ENCODE measurements around the gene CMPK2.
A peak's percentile ranks its signal among the peaks of the same experiment; 100 is the strongest.
"Not testable (repeated sequence)": the region's sequence is repeated elsewhere in the genome, so short reads cannot be mapped to it uniquely, and the experiment has no call there.

CMPK2 gene

DNA sequence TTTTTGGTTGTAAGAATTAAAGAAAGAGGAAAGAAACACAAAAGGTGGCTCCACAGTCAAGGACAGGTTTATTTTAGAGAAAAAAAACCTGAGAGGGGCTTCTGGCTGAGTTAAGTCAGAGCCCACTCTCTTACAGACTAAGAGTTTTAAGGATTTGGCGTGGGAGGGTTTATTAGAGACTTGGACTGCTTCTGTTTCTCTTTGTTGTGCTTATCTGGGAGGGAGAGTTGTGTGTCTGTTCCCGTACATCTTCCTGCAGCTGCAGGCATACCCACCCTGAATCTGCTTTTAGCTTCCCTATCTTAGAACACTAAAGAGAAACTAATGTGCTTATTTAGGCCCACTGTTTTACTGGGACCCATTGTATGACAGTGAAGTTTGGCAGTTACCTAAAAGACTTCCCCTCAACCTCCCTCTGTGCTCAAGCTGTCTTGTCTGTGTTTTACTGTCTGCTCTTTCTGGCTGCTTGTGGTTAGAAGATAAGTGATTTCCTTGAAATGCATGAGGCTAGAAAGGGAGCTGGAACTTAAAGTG, 14.6 kb upstream of the CMPK2 start:
- no peak for DNase-seq (ENCODE audit: low read depth in 1 of 2, low spot score in 1 of 2)

GRCh38 chr2:6879011-6879410, 13.3 kb upstream of the CMPK2 start:
- no peak for DNase-seq (ENCODE audit: low read depth in 1 of 2, low spot score in 1 of 2)

DNA sequence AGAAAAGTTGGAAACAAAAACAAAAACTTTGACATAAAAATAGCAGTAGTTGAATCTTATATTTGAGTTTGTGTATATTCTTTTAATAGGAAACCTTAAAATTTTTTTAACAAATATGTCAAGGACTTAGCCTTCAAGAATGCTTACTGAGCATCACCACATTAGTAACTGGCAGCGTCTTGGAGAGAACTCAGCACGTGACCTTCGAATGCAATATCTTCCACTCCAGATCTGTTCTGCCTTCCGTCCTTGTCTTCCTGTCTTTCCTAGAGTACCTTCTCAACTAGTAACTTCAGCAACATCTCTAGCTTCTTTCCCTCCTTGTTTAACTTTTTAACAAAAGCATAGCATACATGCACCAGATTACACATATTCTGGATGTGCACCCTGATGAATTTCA, 12.8 kb upstream of the CMPK2 start:
- no peak for DNase-seq (ENCODE audit: low read depth in 1 of 2, low spot score in 1 of 2)

DNA sequence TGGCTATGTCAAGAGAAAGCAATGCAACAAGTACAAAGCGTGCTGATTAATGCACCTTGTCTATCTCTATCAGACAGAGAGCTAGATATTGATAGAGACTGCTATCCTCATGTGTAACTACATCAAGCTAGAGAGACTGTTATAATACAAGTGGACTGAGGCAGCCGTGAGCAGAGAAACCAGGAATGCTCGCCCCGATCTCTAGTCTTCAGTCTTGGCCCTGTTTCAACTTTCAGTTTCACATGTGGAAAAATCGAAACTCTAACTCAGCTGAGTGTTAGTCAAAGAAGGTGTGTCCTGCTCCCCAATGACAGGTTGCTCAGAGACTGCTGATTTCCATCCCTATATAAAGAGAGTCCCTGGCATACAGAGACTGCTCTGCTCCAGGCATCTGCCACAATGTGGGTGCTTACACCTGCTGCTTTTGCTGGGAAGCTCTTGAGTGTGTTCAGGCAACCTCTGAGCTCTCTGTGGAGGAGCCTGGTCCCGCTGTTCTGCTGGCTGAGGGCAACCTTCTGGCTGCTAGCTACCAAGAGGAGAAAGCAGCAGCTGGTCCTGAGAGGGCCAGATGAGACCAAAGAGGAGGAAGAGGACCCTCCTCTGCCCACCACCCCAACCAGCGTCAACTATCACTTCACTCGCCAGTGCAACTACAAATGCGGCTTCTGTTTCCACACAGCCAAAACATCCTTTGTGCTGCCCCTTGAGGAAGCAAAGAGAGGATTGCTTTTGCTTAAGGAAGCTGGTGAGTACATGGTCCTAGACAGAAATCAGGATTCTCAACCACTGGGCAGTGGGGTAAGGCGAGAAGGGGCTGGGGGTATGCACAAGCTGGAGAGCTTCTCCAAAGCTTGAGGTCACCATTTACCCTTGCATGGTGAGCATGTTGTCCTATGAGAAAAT, 11.9 kb upstream of the CMPK2 start, which contains the start of gene RSAD2:
RSAD2 (plus strand) TSS at position 376 of the 903 bp plus-strand sequence; CDS start at position 400, 24 bp downstream.
- no peak for DNase-seq (ENCODE audit: low read depth in 1 of 2, low spot score in 1 of 2)

- no peak for DNase-seq (ENCODE audit: low read depth in 1 of 2, low spot score in 1 of 2)
These were observed 10.6 kb upstream of the CMPK2 start for GRCh38 chr2:6876309-6876708.

DNA sequence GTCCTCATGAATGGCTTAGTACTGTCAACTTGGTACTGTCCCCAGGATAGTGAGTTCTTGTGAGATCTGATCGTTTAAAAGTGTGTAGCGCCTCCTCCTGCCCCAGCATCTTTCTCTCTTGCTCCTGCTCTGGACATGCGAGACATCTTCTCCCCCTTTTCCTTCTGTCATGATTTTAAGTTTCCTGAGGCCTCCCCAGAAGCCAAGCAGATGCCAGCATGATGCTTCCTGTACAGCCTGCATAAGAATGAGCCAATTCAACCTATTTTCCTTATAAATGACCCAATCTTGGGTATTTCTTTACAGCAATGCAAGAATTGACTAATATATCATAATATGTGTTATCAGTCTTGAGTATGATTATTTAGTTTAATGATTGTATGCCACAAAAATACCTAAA, 8.3 kb upstream of the CMPK2 start:
- no peak for DNase-seq (ENCODE audit: low read depth in 1 of 2, low spot score in 1 of 2)

GRCh38 chr2:6872394-6872793, 6.7 kb upstream of the CMPK2 start:
- no peak for DNase-seq (ENCODE audit: low read depth in 1 of 2, low spot score in 1 of 2)

- DNase-seq (ENCODE audit: low read depth in 1 of 2, low spot score in 1 of 2) = no peak
These were observed 1.3 kb upstream of the CMPK2 start for GRCh38 chr2:6866982-6867381.

DNA sequence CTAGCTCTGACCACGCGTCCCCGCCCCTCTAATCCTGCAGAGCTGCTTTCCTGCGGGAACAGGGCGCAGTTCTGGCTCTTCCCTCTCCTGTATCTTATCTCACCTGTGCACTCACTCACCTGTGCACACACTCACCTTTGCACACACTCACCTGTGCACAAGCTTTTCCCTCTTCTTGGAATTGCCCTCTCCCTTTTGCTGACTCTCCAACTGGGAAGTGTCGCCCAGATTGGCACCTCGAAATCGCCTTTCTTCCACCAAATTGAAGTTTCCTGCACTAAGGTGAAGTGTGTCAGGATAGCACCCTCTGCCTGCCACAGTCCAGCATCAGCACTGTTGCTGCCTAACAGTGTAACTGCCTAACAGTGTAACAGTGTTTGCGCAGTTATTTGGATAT, 566 bp upstream of the CMPK2 start:
- DNase-seq (ENCODE audit: low read depth in 1 of 2, low spot score in 1 of 2) = peak; percentile 4 to 22

GRCh38 chr2:6864923-6865345, 773 bp downstream of the CMPK2 start:
- DNase-seq (ENCODE audit: low read depth in 1 of 2, low spot score in 1 of 2) = peak; percentile 5 to 14

DNA sequence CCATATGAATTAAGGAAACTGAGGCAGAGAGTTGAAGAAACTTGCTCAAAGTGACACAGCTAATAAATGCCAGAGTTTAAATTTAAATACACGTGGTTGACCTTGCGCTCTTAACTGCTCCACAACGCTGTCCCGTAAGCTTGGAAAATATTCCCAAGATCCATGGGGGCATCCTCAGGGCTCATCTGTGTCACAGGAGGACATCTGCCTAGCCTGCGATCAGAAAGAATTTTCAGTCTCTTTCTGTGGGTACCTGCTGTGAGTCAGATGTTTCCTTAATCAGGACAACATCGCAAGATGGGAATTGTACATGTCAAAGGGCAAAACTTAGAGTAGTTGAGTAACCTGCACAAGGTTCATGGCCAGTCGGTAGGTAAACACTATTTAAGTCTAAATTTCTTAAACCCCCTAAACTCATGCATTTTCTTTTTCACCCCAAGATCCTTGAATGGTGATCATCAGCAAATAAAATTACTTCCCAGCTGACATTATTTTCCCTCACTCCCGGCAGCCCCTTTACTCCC, 1.4 kb downstream of the CMPK2 start:
- DNase-seq (ENCODE audit: low read depth in 1 of 2, low spot score in 1 of 2) = no peak

- no peak for DNase-seq (ENCODE audit: low read depth in 1 of 2, low spot score in 1 of 2)
These were observed 1.9 kb downstream of the CMPK2 start for GRCh38 chr2:6863792-6864191.

DNA sequence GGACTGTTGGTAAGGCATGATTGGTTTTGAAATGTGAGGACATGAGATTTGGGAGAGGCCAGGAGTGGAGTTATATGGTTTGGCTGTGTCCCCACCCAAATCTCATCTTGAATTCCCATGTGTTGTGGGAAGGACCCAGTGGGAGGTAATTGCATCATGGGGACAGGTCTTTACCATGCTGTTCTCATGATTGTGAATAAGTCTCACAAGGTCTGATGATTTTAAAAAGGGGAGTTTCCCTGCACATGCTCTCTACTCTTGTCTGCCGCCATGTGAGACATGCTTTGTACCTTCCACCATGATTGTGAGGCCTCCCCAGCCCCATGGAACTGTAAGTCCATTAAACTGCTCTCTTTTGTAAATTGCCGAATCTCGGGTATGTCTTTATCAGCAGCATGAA, 5.4 kb downstream of the CMPK2 start:
- no peak for DNase-seq (ENCODE audit: low read depth in 1 of 2, low spot score in 1 of 2)

DNA sequence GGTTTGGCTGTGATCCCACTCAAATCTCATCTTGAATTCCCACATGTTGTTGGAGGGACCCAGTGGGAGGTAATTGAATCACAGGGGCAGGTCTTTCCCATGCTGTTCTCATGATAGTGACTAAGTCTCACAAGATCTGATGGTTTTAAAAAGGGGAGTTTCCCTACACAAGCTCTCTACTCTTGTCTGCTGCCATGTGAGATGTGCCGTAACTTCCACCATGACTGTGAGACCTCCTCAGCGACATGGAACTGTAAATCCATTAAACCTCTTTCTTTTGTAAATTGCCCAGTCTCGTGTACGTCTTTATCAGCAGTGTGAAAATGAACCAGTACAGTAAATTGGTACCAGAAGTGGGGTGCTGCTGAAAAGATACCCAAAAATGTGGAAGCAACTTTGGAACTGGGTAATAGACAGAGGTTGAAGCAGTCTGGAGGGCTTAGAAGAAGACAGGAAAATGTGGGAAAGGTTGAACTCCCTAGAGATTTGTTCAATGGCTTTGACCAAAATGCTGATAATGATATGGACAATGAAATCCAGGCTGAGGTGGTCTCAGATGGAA, 7.2 kb downstream of the CMPK2 start:
- not testable (repeated sequence) for DNase-seq (ENCODE audit: low read depth in 1 of 2, low spot score in 1 of 2)

DNA sequence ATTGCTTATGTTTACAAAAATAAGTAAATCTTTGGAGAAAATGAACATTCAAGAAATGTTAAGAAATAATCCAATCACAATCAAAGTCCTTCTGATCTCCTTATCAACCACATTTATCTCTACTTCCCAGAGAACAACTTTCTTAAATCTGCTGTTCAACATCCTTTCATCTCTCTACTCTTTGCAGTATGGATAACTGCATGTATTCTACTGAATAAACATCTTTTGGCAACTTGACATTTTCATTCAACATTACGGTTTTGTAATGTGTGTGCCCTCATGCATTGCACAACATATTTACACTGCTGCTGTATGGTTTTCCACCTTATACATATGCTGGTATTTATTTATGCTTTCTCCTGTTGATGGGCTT, 9.2 kb downstream of the CMPK2 start:
- no peak for DNase-seq (ENCODE audit: low read depth in 1 of 2, low spot score in 1 of 2)

- DNase-seq (ENCODE audit: low read depth in 1 of 2, low spot score in 1 of 2) = no peak
These were observed 9.7 kb downstream of the CMPK2 start for GRCh38 chr2:6855860-6856547.

DNA sequence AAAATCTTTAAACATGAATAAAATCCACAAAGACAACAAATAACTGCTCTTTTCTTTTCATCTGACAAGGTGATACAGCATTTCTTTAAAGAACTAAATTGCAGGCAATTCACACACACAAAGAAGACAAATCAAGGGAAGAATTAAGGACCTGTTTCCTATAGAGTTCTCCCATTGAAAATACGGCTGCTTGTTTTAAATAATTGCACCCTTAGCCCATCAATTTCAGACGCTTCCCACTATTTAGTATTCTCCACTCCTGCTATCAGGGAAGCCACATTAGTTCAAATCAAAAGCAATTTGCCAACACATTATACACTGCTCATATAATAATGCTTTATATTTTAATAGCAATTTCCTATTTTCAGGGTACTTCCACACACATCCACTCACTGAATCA, 11.3 kb downstream of the CMPK2 start:
- no peak for DNase-seq (ENCODE audit: low read depth in 1 of 2, low spot score in 1 of 2)

- no peak for DNase-seq (ENCODE audit: low read depth in 1 of 2, low spot score in 1 of 2)
These were observed 13.5 kb downstream of the CMPK2 start for GRCh38 chr2:6852195-6852594.

- DNase-seq (ENCODE audit: low read depth in 1 of 2, low spot score in 1 of 2) = no peak
These were observed 18.6 kb downstream of the CMPK2 start for GRCh38 chr2:6846967-6847681.

DNA sequence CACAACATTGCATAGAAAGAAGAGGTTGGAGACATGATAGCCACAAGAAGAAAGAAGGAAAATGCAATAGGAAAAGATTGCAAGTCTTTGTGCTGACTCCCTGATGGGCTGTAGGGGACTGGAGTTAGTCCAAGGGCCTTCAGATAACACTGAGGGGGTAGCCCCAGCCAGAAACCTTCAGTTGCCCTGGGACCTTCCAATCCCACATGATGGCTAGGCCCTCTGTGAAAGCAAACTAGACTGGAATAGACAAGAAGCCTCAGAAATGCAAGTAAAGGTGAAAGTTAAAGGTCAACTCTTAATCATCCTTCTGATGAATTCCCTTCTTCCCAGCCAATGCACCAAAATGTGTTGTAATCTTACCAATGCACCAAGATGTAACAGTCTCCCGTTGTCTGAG, 19.2 kb downstream of the CMPK2 start:
- no peak for DNase-seq (ENCODE audit: low read depth in 1 of 2, low spot score in 1 of 2)

DNA sequence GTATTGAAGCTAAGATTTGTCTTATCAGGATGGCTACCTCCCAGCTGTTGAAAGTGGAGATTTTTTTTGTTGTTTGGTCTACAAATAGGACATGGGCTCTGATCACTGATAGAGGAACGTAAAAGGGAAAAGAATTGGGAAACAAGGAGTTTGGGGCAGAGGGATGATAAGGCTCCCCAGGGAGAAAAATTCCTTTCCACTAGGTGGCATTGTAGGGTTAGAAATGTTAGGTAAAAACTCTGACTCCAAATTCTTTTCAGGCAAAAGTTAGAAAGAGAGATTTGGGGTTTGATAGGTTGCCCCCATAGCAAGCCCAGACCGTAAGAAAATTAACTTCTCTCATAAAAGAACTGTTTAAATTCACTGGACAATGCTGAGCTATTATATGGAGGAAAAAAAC, 19.8 kb downstream of the CMPK2 start:
- DNase-seq (ENCODE audit: low read depth in 1 of 2, low spot score in 1 of 2) = no peak

All from stimulated activated CD4-positive, alpha-beta T cell treated with anti-CD3 and anti-CD28 coated beads, Interleukin-15, amount 100 ng/mL, for 1 hour (primary cell).